ENCODE measurements around the gene DLD.
A peak's percentile ranks its signal among the peaks of the same experiment; 100 is the strongest.
"Not testable (repeated sequence)": the region's sequence is repeated elsewhere in the genome, so short reads cannot be mapped to it uniquely, and the experiment has no call there.

Gene DLD

DNA sequence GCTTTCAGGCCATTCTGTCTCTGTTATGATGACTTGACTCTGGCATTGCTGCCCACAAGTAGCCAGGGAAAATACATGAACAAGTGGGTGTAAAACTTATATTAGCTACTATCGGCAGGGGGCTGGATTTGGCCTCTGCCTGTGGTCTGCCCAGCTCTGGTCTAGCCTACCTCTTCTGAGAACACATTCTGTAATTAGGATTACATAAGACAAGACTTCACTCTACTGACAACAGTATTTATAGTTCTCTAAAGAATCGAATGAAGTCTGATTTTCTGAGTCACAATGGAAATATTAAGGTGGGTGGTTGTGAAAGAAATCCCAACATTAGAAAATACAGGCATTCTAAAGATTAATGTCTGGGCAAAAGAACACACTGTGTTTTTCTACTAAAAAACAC, 55.5 kb downstream of the DLD start:
- DNase-seq: no peak

DNA sequence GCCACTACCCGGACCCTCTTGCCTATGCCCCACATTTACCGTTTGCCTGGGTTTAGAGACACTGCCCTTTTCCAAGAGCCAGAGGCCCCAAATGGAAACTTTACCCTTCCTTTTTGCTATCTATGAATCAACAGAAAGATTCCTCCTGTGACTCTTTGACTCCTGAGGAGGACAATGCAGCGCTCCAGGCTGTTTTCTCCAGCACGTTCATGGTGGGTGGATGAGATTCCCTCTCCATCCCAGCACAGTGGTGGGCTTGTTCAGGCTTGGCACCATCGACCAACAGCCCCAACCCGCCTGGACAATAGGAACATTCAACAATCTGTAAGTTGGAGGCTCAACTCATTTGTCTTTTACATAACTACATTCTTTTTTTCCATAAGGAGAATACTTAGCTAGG, 55.9 kb downstream of the DLD start:
- DNase-seq: no peak

DNA sequence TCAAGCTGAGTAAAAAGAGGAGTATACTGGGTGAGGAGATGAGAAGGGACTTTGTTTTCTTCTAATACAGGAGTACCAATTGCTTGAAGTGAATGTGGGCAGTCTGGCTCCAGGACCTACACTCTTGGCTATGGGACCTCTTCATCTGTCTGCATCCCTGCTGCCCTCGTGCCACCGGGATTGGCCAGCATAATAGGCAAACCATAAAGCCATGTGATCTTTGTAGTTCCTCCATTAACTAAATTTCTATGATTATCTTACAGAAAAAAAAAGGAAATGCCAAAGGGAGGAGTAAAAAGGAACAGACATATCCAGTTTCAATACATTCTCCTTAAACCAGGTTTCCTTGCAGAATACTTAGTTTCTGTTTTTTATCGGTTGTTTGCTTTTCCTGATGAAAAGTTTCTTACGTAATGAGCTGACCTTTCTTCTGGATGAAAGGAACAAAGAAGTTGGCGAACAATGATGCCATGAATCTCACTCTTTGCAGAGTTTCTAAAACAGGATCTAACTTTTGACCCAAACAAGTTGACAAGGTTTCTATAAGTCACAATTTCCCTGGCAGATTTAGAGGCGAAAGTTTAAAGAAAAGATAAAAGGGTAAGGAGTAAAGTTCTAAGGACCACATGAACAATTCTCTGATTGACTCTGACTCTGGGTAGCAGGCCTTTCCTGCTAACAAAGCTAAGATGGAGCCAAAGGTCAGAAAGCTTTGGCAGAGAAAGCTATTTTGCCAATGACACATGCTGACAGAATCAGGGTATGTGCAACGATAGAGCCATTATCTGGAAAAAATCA, 57.9 kb downstream of the DLD start:
- no peak for DNase-seq

DNA sequence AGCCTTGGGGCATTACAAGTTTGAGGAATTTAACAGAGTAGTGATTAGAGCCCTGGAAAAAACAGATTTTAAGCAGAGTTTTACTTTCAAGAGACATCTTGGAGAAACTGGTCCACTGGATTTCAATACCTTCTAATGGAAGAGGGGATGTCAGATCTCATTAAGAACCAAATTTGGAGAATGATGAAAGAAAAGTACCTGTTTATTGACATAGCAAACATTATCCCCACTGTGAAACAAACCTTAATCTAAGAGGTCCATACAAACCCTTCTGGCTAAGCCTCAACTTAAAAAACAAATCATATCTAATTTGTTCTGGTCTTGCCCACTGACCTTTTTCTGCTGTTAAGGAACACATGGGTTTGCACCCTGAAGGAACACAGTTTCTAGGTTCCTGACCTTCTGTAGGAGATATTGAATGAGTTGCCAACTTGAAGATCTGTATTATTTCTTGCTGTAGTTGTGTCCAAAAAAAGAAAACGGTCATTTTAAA, 58.5 kb downstream of the DLD start:
- DNase-seq: no peak

DNA sequence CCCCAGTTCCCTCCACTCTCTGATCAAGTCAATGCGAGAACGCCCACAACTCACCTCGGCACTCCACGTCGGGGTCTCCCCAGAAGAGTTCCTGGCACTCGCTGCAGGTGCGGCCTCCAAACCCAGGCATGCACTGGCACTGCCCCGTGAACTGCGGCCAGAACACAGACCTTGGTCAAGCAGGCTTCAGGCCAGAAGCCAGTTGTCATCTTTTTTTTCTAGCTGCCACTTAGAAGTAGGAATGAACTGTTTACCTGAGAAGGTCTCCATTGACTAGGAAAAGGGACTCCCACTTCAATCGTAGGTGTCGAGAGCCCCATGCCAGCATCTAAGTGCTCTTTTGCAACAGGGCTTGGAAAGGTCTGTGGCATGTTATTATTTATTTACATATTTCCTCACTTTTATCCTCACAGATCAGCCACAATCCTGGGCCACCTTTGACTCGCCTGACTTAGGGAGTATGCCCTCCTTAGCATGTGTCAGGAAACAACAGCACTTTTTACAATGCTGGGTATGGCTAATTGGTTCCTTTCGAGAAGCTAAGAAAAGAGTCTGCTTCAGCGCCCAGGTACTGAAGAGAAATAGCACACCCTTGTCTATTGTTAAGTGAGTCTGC, 60.3 kb downstream of the DLD start:
- no peak for DNase-seq

DNA sequence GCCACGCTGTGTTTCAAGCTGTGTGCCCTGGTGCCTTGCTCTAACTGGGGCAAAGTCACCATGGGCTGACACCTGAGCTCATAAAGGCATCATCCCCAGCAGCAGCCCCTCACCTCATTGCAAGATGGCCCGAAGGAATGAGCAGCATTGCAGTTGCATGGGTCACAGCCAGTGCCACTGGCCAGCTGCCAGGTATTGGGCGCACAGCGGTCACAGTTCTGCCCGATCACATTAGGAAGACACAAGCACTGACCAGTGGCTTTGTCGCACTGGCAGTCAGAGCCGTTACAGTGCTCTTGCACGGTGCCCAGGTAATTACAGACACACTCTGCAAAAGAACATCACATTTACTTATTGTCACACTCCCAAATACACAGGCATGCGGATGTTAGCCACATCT, 60.9 kb downstream of the DLD start:
- DNase-seq: no peak

DNA sequence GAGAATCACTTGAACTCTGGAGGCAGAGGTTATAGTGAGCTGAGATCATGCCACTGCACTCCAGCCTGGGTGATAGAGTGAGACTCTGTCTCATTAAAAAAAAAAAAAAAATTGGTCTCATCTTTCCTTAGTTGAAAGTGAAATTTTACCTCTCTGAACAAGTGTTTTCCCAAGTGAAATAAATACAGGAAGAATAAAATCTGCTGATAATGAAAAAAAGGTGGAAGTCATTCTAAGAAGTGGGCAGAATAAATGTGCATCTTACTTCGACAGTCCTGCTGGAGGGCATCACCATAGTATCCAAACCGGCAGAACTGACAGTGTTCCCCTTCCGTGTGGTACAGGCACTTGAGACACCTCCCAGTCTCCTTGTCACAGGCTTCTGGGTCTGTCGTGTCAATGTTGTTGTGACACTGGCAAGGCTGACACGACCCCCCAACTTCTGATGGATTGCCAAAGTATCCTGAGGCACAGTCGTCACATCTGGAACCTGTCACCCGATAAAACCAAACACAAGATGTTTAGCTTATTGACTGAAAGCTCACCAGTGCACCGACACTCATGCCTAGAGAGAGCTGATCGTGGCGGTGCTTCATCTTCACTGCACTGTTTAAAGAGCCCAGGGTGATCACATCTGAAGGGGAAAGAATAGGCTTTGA, 62.4 kb downstream of the DLD start:
- DNase-seq: no peak

DNA sequence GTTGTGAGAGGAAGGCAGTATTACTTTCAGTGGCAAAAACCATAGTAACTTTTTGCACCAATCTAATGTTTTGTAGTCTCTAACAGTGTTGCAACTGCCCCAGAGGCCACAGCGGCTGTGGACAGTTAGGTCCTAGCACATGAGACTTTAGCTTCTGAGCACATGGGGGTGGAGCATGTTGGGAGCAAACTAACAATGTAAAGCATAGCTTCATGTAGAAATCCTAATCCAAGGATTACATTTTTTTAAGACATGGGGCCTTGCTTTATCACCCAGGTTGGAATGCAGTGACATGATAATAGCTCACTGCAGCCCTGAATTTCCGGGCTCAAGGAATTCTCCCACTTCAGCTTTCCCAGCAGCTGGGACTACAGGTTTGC, 62.9 kb downstream of the DLD start:
- DNase-seq: no peak

DNA sequence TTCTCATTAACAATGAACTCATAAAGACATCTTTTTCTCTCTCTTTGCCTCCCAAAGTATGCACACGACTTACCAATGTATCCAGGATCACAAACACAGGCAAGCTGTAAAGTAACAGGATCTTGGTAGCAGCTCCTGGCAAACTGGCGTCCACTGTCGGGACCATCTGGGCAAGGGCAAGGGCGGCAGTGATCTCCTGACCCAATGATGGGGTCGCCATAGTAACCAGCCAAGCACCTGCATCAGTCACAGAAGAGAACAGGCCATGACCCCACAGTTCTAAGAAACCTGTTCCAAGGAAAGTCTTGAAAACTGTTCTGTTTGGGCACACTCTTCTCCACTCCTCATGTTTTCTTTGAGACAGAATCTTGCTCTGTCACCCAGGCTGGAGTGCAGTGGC, 64.4 kb downstream of the DLD start:
- DNase-seq: no peak

DNA sequence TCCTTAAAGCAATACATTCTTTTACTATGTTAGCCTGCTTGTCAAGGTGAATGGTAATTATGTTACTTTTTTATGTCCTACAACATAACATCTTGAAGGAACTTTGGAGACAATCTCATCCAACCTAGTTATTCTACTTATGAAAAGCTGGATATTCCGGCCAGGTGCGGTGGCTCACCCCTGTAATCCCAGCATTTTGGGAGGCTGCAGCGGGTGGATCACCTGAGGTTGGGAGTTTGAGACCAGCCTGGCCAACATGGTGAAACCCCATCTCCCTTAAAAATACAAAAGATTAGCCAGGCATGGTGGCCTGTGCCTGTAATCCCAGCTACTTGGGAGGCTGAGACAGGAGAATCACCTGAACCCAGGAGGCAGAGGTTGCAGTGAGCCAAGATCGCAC, 66.0 kb downstream of the DLD start:
- not testable (repeated sequence) for DNase-seq

DNA sequence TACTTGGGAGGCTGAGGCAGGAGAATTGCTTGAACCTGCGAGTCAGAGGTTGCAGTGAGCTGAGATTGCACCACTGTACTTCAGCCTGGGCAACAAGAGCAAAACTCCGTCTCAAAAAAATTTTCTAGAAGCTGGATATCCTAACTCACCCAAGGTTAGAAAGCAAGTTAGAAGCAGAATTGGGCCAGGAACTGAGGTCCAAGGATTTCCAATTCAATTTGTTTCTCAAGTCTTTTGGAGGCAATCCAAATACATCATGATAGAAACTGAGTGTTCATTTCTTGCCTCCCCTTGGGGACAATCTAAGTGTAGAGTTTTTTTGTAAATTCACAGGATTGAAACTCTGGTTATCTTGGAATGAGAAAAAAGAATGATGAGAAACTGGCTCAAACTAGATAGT, 66.5 kb downstream of the DLD start:
- DNase-seq: no peak

DNA sequence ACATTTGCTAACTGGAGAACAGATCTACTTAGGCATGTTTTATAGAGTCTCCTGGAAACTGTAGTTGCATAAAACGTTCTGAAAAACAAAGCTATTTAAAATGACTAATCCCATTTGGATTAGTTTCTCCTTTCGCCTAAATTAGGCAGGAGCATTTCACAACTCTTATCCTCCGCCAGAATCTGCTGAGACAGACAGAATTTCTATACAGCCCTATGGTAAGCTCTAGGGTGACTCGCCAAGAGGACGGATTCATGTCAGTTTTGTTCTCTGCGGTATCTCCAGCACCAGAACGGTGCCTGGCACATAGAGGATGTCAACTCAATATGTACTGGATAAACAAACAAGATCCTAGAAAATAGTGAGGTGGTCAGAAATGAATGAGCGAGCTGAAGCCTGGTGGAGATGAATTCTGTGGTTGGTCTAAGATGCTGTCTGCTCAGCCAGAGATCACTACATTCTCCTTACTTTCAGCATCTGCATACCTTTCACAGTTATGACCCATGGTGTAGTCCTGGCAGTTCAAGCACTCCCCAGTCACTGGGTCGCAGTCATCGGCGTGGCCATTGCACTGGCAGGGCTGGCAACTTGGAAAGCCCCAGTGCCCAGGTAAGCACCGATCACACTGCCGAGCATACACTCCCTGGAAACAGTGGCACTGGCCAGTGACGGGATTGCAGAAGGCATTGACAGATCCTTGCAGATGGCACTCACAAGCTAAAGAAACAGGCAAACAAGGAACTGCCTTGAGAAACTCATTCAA, 68.0 kb downstream of the DLD start:
- DNase-seq: no peak

DNA sequence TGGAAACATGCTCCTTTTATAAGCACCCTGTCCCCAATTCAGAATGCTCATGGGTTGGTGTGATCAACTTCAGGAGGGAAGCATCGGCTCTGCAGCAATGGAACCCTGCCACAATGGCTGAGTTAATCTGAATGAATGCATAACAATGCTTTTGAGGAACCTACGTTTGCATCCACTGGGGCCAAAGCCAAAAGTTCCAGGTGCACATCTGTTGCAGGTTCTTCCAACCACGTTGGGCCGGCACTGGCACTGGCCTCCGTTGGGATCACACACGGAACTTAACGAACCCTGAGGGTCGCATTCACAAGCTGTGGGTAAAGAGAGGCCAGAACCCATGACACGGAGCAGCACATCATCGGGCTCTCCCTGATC, 68.5 kb downstream of the DLD start:
- no peak for DNase-seq

DNA sequence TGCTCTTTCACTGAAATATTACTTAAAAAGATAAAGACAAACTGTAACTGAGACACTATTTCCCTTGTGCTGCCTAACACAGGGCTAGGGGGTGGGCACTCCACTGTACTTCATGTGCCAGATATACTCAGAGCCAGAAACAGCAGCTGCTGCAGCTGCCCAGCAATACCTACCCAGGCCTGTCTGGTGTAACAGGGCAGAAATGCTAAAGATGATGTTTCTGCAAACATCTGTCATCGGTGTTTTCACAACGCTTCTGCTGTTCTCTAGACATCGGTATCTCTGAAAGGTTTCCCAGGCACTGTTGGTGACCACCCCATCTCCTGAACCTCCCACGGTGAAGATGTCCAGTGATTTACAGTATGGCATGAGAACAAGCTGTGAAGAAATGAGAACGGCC, 69.3 kb downstream of the DLD start:
- no peak for DNase-seq

DNA sequence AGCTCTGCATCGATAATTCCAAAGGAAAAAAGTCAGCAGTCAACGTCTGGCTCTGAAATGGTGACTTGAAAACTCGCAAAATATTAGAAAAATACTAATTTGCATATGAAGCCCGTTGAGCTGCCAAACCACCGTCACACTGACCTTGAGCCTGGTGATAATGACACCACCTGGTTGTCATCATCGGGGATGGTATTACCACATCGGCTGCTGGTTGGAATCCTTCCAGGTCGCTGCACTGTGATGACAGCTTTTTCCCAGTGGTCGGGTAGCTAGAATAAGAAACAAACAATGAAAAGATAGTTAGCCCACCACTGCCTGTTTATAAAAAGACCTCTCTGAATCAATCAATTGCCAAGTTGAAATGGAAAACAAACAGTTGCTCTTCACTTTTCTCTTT, 70.4 kb downstream of the DLD start:
- DNase-seq: no peak

DNA sequence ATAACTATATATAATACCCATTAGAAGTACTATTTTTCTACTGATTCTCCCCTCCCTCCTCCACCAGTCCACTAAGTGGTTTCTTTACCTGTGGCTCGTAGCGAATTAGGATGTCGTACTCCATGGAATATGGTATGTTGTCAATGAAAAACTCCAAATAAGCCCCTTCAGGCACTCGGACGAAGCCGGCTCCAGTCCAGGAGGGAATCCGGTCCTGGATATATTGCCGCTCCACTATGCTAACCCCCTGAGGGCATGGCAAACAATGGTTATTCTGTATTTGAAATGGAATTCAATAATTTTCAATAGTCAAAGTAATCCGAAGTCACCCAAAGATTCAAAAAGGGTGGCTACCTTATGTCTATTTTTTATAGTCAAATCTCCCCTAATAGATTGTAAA, 71.8 kb downstream of the DLD start:
- no peak for DNase-seq

DNA sequence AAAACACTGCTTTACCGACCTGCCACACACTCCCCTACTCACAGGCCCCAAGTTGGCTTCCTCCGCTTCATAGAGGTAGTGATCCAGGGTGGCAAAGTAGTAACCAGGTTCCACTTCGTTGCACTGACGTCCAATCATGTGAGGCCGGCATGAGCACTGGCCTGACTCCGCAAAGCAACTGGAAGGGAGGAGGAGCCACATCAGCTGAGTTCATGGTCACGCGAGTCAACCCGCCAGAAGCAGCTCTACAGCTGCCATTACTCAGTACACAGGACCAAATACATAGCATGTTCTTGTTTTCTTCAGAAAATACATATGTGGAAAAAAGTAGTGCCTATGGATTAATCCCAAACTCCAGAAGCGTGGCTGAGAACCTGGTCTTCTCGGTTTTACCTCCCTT, 73.5 kb downstream of the DLD start:
- no peak for DNase-seq

DNA sequence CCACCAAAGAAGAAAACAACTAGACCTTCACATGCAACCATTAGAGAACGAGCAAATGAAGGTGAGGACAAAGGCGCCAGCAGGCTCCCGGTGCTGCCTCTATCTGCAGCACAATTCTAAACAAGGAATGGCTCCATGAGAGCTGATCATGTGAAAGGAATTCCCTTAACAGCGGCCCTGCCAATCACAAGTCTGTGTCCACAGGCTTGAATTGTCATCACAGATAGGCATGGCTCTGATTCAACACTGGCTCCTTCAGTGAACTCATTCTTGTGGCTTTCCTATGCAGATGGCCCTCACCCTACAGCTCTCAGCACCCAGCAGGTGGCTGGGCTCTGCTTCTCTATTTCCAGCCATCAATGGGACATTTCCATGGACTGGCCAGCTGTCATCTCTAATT, 75.7 kb downstream of the DLD start:
- peak; percentile 59 for DNase-seq

DNA sequence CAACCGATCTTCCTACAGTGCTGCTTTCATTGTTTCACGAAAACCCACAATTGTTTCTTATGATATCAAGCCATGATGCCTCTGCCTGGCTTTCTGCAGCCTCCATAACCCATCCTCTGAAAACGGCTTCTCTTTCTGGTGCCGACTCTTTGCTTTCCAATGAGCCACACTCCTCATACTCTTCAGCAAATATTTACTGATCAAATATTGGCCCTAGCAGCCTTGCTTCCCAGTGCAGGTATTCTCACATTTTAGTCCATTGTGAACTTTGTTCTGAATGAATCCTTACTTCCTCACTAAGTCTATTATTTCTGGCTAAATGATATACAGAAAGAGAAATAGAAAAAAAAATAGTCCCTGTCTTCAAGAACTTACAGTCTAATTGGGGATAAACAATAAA, 76.4 kb downstream of the DLD start:
- DNase-seq: no peak

DNA sequence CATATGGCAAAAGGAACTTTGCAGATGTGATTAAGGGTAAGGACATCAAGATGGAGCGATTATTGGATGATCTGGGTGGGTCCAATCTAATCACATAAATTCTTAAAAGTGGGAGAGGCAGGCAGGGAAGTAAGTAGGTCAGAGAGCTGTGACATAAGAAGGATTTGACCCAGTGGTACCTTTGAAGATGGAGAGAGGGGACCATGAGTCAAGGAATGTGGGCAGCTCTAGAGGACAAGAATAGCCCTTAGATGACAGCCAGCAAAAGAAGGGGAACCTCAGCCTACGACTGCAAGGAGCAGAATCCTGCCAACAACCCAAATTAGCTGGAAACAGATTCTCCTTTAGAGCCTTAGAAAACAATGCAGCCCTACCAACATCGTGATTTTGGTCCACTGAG, 77.5 kb downstream of the DLD start:
- no peak for DNase-seq

DNA sequence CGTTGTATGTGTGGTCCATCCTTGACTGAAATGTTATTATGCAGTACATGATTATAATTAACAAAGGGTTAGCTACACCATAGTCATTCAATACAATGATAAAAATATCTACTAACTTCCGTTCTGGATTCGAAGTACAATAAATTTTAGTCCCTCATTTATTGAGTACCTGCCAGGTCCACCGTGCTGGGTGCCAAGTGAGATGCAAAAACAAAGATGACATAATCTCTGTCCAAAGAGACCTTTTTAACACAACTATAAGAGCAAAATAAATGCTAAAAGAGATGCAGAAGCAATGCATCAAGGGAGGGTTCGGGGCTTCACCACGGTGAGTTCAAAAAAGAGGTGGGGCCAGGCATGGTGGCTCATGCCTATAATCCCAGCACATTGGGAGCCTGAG, 78.9 kb downstream of the DLD start:
- DNase-seq: no peak
